ENCODE measurements around the gene ADGRF5.

The ADGRF5 gene

GRCh38 chr6:46832816-46833215 lies 88.9 kb downstream of the ADGRF5 start:
- no peak for DNase-seq (ENCODE audit: low read depth in 4 of 4, low spot score in 1 of 4)

- no peak for DNase-seq (ENCODE audit: low read depth in 4 of 4, low spot score in 1 of 4)
Measured at GRCh38 chr6:46828939-46829338, 92.8 kb downstream of the ADGRF5 start.

DNA sequence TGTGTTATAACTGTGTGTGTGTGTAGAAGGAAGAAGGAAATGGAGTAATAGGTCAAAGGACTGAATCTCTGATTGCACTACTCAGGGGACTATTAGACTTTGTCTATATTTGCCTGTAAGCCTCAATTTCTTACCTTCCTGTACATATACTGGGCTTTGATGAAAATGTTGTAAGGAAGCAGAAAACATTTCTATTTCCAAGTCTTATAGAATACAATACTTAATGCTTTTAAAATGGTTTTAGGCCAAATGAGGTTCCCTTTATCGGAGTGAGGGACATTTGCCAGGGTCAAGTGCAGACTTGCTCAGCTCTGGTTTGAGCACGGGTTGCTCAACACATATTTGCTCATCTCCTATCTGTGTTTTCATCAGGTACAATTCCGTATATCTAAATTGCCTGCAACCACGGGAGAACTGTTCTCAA lies 100.3 kb downstream of the ADGRF5 start:
- DNase-seq (ENCODE audit: low read depth in 4 of 4, low spot score in 1 of 4), result no peak

- no peak for DNase-seq (ENCODE audit: low read depth in 4 of 4, low spot score in 1 of 4)
Measured at GRCh38 chr6:46819561-46819960, 102.2 kb downstream of the ADGRF5 start.

- DNase-seq (ENCODE audit: low read depth in 4 of 4, low spot score in 1 of 4), result no peak
Measured at GRCh38 chr6:46816626-46817025, 105.1 kb downstream of the ADGRF5 start.

GRCh38 chr6:46815130-46815529 lies 106.6 kb downstream of the ADGRF5 start:
- no peak for DNase-seq (ENCODE audit: low read depth in 4 of 4, low spot score in 1 of 4)

DNA sequence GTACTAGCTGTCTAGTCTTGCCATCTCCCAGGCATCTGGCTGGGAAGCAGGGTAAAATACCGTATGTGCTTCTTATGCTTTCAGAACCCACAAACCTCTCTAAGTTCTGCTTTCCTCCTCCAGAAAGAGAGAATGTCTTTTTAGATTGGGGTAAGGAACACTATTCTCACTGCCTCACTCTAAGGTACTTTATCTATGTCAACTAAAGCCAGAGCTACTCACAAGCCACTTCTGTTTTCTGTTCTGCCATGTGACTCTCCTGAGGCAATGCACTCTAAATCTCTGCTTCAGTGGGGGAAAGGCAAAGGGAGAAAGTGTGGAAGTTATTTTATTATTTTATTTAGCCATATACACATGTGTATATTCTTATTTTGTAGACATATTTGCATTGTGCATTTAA lies 112.9 kb downstream of the ADGRF5 start:
- no peak for DNase-seq (ENCODE audit: low read depth in 4 of 4, low spot score in 1 of 4)
